T-helper 1 cell (primary cell): ENCODE data around the gene ARHGAP18.

Experiments
- DNase-seq, 5 donors: peaks; one replicate each; pipeline ENCODE4 v3.0.0-alpha.2; 2012 to 2020

Gene ARHGAP18

DNA sequence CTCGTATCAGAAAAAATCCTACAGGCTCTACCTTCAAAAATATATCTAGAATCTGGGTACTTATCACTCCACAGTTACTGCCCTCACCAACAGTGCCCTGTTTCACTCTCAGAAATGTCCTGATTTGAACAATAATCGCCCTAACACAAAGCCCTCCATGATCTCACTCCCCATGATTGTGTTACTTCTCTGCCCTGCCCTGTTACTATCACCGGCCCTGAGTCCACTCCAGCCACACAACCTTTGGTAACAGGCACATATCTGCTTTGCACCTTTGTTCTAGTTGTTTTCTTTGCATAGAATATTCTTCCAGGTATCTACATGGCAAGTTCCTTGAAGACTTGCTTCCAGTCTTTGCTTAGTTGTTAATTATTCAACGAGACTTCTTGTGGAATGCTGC is 142.0 kb downstream of the ARHGAP18 start:
- DNase-seq = no peak

- peak in 1 of 5 donors; percentile 12 for DNase-seq
Measured at GRCh38 chr6:129567374-129567773, 142.6 kb downstream of the ARHGAP18 start.

DNA sequence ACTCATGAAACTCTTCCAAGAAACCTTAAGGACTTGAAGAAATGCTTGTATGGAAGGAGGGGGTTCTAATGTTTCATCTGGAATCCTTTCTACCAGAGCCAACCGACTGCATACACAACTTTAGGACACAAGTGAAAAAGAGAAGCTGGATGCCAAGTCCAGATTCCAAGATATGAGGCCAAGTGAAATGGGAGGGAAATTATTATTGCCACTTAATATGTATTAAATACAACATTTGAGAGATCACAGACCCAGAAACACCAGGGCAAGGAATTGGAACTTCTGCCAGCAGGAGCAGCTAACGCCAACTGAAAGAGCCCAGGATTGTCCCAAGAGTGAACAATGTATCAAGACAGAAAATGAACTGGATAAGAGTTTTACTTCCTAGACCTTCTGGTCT is 144.2 kb downstream of the ARHGAP18 start:
- no peak for DNase-seq

GRCh38 chr6:129565366-129565765 is 144.6 kb downstream of the ARHGAP18 start:
- no peak for DNase-seq

DNA sequence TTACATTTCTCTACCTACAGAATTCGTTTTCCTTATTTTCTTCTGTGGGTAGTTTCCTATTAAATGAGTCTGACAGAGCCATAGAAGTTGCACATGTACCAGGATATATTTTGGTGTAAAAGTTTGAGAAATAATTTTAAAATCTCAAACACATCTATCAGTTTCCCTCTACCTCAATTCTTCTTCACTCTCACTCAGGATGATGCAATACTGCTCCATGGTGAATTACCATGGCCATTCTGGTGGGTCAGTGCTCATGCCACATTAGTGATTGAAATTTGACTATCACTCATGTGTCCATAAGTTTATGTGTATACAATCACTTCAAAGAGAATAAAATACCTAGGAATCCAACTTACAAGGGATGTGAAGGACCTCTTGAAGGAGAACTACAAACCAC is 151.7 kb downstream of the ARHGAP18 start:
- DNase-seq = no peak

DNA sequence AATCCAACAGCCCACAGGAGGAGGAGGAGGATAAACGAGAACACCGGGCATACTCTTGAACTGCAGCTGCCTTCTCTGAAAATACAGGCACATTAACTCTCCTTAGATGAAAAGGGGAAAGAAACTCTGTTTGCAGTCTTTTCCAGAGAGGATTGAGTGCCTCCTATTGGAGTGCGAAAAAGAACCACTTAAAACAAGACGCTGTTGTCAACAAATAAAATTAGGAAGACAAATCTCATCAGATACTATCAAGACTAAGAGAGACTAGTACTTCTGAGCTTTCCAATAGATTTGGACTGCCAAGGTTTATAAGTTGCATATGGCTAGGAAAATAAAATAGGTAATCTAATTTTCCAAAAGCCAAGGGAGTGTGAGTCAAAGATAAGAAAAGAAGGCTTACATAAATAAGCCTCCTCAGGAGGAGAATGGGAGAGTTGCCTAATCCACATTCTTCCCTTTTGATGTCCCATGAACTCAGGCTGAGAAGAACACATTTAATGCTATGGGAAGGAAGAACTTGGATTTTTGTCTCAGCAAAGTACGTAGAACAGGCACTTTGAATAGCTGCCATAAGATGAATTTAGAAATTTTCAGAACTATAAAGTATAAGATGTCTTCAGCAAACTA is 154.7 kb downstream of the ARHGAP18 start:
- no peak for DNase-seq

GRCh38 chr6:129552413-129552812 is 157.6 kb downstream of the ARHGAP18 start:
- no peak for DNase-seq

DNA sequence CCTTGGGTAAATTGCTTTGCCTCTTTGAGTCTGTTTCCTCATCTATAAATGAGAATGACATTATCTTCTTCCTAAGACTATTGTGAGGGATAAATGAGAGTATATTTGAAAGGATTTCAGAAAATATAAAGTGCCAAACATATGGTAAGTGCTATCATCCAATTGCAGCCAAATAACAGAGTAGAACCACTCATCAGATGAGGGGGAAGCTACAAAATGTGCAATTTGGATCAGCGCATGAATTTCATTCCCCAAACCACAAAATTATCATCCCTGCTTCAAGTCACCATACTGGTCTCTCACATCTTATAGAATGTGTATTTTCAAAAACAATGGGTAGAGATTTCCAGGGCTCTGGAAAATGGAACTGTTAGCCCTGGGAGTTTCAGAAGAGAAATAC is 158.5 kb downstream of the ARHGAP18 start:
- DNase-seq = no peak

GRCh38 chr6:129546702-129547101 is 163.3 kb downstream of the ARHGAP18 start:
- no peak for DNase-seq

GRCh38 chr6:129544892-129545612 is 164.9 kb downstream of the ARHGAP18 start:
- no peak for DNase-seq

DNA sequence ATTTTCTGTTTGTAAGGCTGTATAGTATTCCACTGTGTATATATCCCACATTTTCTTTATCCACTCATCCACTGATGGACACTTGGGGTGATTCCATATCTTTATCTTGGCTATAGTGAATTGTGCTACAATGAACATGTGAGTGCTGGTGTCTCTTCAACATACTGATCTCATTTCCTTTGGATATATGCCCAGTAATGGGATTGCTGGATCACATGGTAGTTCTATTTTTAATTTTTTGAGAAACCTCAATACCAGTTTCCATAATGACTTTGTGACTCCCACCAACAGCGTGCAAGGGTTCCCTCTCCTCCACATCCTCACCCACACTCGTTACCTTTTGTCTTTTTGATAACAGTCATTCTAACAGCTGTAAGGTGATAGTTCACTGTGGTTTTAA is 166.0 kb downstream of the ARHGAP18 start:
- DNase-seq = no peak

GRCh38 chr6:129542705-129543104 is 167.3 kb downstream of the ARHGAP18 start:
- DNase-seq = no peak

GRCh38 chr6:129539032-129539431 is 170.9 kb downstream of the ARHGAP18 start:
- no peak for DNase-seq

DNA sequence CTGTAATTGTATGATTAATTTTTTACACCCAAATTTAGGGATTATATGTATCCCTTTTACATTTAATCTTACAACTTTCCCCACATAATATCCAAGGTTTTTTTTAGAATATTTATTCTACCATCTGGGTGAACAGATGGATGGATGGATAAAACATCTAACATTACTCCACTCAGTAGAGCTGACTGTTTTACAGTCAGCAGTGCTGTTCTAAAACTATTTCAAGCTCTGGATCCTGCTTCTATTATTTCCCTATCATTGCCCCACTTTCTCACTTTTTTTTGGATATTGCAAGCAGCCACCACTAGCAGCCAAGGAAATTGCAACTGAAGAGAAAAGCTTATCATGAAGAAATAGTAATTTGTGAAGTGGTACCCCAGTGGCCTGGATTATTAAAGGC is 173.7 kb downstream of the ARHGAP18 start:
- DNase-seq = no peak

DNA sequence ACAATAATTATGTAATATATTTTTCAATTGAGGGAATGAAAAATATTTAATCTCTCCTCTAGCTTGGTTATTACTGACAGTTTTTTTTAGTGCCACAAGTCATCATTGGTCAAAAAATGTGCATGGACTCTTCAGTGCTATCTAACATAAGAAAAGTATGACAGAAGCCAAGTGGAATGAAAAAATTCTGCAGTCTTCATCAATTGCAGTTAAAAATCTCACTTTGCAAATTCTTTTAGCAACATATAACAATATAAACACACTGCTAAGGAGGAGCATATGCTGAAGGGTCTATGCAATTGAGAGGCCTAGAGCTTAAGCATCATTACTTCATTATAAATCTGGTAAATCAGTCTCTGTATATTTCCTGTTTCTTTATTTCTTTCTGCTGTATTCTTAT is 175.1 kb downstream of the ARHGAP18 start:
- DNase-seq = no peak
